GM12878 (cell line): ENCODE data around the gene IRS2. TPM values are rescaled to one million over a fixed set of nuclear protein-coding genes. Genes with fewer than 3 reads are reported as not detected.

Experiments
- ATAC-seq: fragments of 200-7000 bp; cut with Tn5 transposase; 3 replicates; pipeline ENCODE4 v1.9.1; 2020; ENCODE audit warnings: mild to moderate bottlenecking, moderate library complexity
- BruUV-seq: library from RNA; stranded (reverse); fragments of 400-500 nt; replicated peaks from 2 replicates; lab custom pipeline; 2021; lab: Mats Ljungman, UMichigan
- CTCF ChIA-PET: fragments of 300-600 bp; sonication (Branson Sonifier 250); formaldehyde crosslinking; extraction: SDS; loops from one replicate; lab custom pipeline; 2021; ENCODE audit warnings: inconsistent platforms; lab: Yijun Ruan, JAX
- POLR2A ChIA-PET: fragments of 350-600 bp; formaldehyde crosslinking; extraction: SDS; loops from one replicate; lab custom pipeline; 2021; ENCODE audit warnings: inconsistent platforms; lab: Charles Lee
- RAD21 ChIA-PET: fragments of 300-600 bp; sonication (Branson Sonifier 250); formaldehyde crosslinking; loops from one replicate; lab custom pipeline; 2023; ENCODE audit warnings: antibody characterized with exemption; ENCODE audit not compliant: unreplicated experiment; lab: Charles Lee
- SMC1A ChIA-PET: fragments of 300-600 bp; sonication (Branson Sonifier 250); formaldehyde crosslinking; loops from one replicate; lab custom pipeline; 2023; ENCODE audit not compliant: unreplicated experiment, uncharacterized antibody; lab: Charles Lee
- DNase-seq: peaks from one replicate; pipeline ENCODE4 v3.0.0-alpha.2; 2011; ENCODE audit warnings: low read depth, low spot score
- FAIRE-seq: peaks from 3 replicates; lab custom pipeline; 2011; peaks lifted over from hg19 to GRCh38; lab: Jason Lieb, UNC
- H2AFZ ChIP-seq: 2 replicates; pipeline ENCODE4 v1.6.0; 2011; ENCODE audit warnings: low read depth, low read length, control low read depth; ENCODE audit not compliant: control insufficient read depth
- H3K27ac ChIP-seq: 2 replicates; pipeline ENCODE4 v1.5.1; 2011; ENCODE audit warnings: control low read depth; ENCODE audit not compliant: control insufficient read depth, insufficient read depth
- H3K27me3 ChIP-seq, 2 experiments: replicated peaks in 1 of 2; 2 replicates each; pipeline versions ENCODE4 v1.6.0 to v1.6.1; 2011; ENCODE audit warnings: low read length in 1 of 2; ENCODE audit not compliant: control insufficient read depth in 2 of 2, insufficient read depth in 2 of 2
- H3K36me3 ChIP-seq, 2 experiments: 2 replicates each; pipeline ENCODE4 v1.5.1; 2011; ENCODE audit warnings: low read length in 1 of 2; ENCODE audit not compliant: control insufficient read depth in 2 of 2, insufficient read depth in 2 of 2
- H3K4me1 ChIP-seq: 2 replicates; pipeline ENCODE4 v1.6.1; 2011; ENCODE audit warnings: mild to moderate bottlenecking, low read length, moderate library complexity, mixed read lengths; ENCODE audit not compliant: control insufficient read depth, insufficient read depth
- H3K4me2 ChIP-seq: 2 replicates; pipeline ENCODE4 v1.6.0; 2011; ENCODE audit warnings: control low read depth; ENCODE audit not compliant: control insufficient read depth, insufficient read depth
- H3K4me3 ChIP-seq: fragments of 200-600 bp; sonication (generic); 2 replicates; pipeline ENCODE4 v1.5.1; 2016
- H3K79me2 ChIP-seq: 2 replicates; pipeline ENCODE4 v1.6.0; 2011; ENCODE audit warnings: low read length; ENCODE audit not compliant: control insufficient read depth, insufficient read depth
- H3K9ac ChIP-seq: 2 replicates; pipeline ENCODE4 v1.8.0; 2011; ENCODE audit warnings: low read length, control low read depth, mixed read lengths; ENCODE audit not compliant: control insufficient read depth, insufficient read depth
- H3K9me3 ChIP-seq: replicated peaks from 3 replicates; pipeline ENCODE4 v1.5.1; 2011; ENCODE audit warnings: mild to moderate bottlenecking, low read length; ENCODE audit not compliant: control insufficient read depth, insufficient read depth
- H4K20me1 ChIP-seq: 2 replicates; pipeline ENCODE4 v1.6.0; 2011; ENCODE audit not compliant: control insufficient read depth, insufficient read depth
- EP300 ChIP-seq, 2 experiments: fragments of 150-350 bp in 1 of 2; IDR thresholded peaks; 2 replicates each; pipeline ENCODE4 v1.6.1; 2011 to 2012; ENCODE audit warnings: low read depth in 2 of 2, low read length in 2 of 2, borderline replicate concordance in 1 of 2, improper control_type of control experiment in 1 of 2, inconsistent platforms in 1 of 2; ENCODE audit not compliant: control insufficient read depth in 1 of 2
- GABPA ChIP-seq: IDR thresholded peaks from 2 replicates; pipeline ENCODE4 v1.6.1; 2014; ENCODE audit warnings: antibody characterized with exemption, low read depth, mild to moderate bottlenecking, inconsistent platforms
- KAT2A ChIP-seq: conservative IDR thresholded peaks from 2 replicates; pipeline ENCODE4 v1.6.1; 2011; ENCODE audit warnings: low read depth, low read length; ENCODE audit not compliant: control insufficient read depth
- KLF5 ChIP-seq: fragments of 450-650 bp; IDR thresholded peaks from 2 replicates; pipeline ENCODE4 v1.6.1; 2014; ENCODE audit warnings: mild to moderate bottlenecking; ENCODE audit not compliant: partially characterized antibody
- MTA3 ChIP-seq: IDR thresholded peaks from 2 replicates; pipeline ENCODE4 v1.6.1; 2012; ENCODE audit warnings: low read length, inconsistent platforms, borderline replicate concordance
- SIN3A ChIP-seq: IDR thresholded peaks from 2 replicates; pipeline ENCODE4 v1.6.1; 2012; ENCODE audit warnings: low read depth, low read length, improper control_type of control experiment
- TARDBP ChIP-seq: IDR thresholded peaks from 2 replicates; pipeline ENCODE4 v1.6.1; 2016; ENCODE audit warnings: borderline replicate concordance
- ZNF207 ChIP-seq: fragments of 450-650 bp; IDR thresholded peaks from 2 replicates; pipeline ENCODE4 v1.6.1; 2014; ENCODE audit warnings: antibody characterized with exemption, mild to moderate bottlenecking, borderline replicate concordance
- ZNF24 ChIP-seq: fragments of 450-650 bp; IDR thresholded peaks from 2 replicates; pipeline ENCODE4 v1.6.1; 2017; ENCODE audit warnings: antibody characterized with exemption, mild to moderate bottlenecking
- WGBS: methylation state at CpG from one replicate; pipeline ENCODE4 v1.1.6; 2016; ENCODE audit warnings: low lambda C conversion rate; ENCODE audit not compliant: insufficient replicate concordance, insufficient coverage; ENCODE audit errors: missing lambda C conversion rate; 5-methylcytosine and 5-hydroxymethylcytosine counted together
- in situ Hi-C: fragments of 300-500 bp; cut with MboI; formaldehyde crosslinking; loops from 9 replicates; pipeline ENCODE4 v1.14.3; 2018; ENCODE audit warnings: mixed read lengths
- intact Hi-C: fragments of 100-400 bp; cut with micrococcal nuclease; formaldehyde crosslinking; loops from one replicate; pipeline ENCODE4 v1.14.2; 2022; ENCODE audit not compliant: unreplicated experiment
- polyA plus RNA-seq, 11 experiments: library from polyadenylated mRNA; depleted of rRNA in 4 of 11; unstranded in 6 of 11; stranded (reverse) in 5 of 11; fragments of >200 nt; fragmentation: Nextera tagmentation in 4 of 11; fragmentation: Illumina TruSeq in 1 of 11; extraction: Ambion mirVana in 4 of 11; extraction: Trizol in 1 of 11; gene quantifications; 1 replicate in 1 of 11; 2 replicates in 10 of 11; pipeline versions ENCODE4 v1.2.1 to v1.2.3, GENCODE V29; 2011 to 2016; ENCODE audit warnings: inconsistent platforms in 2 of 11, missing spikeins in 2 of 11, low read depth in 1 of 11
- total RNA-seq, 4 experiments: library from RNA; depleted of rRNA in 3 of 4; stranded (reverse); fragments of >200 nt in 3 of 4; fragmentation: Illumina TruSeq in 1 of 4; extraction: Trizol in 1 of 4; gene quantifications; 2 replicates each; pipeline versions ENCODE4 v1.2.1 to v1.2.3, GENCODE V29; 2013 to 2021
- TF ChIP-seq, protein P1 (sequence below): fragments of 450-650 bp; formaldehyde crosslinking; IDR thresholded peaks from 2 replicates; pipeline ENCODE4 v1.4.0; 2020; ENCODE audit warnings: mild to moderate bottlenecking, moderate library complexity
- TF ChIP-seq, protein P2 (sequence below), 3 experiments: IDR thresholded peaks in 2 of 3; conservative IDR thresholded peaks in 1 of 3; 2 replicates each; pipeline ENCODE4 v1.5.1; 2011; ENCODE audit warnings: low read depth in 3 of 3, low read length in 3 of 3, mild to moderate bottlenecking in 3 of 3, control low read depth in 2 of 3, moderate library complexity in 2 of 3, inconsistent platforms in 1 of 3, mixed read lengths in 1 of 3; ENCODE audit not compliant: control insufficient read depth in 2 of 3, insufficient read depth in 1 of 3; ENCODE audit errors: extremely low read depth in 1 of 3

IRS2 gene
- total and polyA plus RNA-seq, 10 of the 15 experiments (the other 5 are each of a cell fraction or from before 2014, with no cell fraction given) = 0.01 to 0.31 (median 0.07) TPM; not detected in 6

DNA sequence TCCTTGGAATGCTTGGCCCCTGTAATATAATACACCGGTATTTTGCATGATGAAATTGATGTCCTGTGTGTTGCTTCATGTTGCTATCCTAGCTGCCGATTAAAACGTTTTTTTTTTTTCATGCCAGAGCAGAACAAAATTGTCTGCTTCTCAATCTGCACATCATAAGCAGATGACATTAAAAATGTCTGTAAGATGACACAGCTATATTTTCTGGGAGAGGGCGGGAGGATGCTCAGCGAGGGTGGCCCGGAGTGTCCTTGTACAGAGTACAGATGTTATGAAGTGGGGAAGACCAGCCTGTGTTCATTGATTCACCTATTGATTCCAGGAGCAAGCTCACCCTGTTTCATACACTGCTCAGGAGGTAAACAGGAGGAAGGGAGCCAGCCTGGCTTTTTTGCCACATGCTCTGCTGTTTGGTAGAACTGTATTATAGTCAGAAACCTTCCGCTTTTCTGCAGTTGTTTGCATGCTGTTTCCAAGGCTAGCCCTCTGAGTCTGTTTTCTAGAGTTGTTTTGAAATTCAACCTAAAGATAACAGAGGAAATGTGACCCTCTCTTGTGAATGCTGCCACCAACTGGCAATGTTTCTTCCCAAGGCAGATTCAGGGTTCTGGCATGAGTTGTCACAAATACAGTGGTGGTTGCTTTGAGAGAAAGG, 4.7 kb upstream of the IRS2 start (continued):
- TF ChIP-seq, protein P1, sequence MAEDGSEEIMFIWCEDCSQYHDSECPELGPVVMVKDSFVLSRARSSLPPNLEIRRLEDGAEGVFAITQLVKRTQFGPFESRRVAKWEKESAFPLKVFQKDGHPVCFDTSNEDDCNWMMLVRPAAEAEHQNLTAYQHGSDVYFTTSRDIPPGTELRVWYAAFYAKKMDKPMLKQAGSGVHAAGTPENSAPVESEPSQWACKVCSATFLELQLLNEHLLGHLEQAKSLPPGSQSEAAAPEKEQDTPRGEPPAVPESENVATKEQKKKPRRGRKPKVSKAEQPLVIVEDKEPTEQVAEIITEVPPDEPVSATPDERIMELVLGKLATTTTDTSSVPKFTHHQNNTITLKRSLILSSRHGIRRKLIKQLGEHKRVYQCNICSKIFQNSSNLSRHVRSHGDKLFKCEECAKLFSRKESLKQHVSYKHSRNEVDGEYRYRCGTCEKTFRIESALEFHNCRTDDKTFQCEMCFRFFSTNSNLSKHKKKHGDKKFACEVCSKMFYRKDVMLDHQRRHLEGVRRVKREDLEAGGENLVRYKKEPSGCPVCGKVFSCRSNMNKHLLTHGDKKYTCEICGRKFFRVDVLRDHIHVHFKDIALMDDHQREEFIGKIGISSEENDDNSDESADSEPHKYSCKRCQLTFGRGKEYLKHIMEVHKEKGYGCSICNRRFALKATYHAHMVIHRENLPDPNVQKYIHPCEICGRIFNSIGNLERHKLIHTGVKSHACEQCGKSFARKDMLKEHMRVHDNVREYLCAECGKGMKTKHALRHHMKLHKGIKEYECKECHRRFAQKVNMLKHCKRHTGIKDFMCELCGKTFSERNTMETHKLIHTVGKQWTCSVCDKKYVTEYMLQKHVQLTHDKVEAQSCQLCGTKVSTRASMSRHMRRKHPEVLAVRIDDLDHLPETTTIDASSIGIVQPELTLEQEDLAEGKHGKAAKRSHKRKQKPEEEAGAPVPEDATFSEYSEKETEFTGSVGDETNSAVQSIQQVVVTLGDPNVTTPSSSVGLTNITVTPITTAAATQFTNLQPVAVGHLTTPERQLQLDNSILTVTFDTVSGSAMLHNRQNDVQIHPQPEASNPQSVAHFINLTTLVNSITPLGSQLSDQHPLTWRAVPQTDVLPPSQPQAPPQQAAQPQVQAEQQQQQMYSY = no peak

DNA sequence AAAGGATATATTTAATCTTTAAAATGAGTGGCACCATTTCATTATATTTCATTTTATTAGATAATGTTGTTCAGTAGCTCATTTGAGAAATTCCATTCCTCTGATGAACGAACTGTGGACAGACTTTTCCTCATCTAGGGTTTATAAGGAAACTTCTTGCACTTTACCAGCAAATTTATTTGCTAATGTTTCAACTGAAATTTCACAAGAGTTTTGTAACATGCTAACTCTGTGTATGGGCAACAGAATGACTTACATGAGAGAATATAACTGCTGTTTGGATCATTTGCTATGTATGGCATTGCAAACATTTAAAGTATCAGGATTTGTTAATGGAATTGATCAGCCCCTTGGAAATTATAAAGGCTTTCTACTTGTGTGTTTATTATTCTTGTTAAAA, 3.7 kb upstream of the IRS2 start:
- TF ChIP-seq TARDBP (no peak), GABPA (no peak), SIN3A (no peak), ZNF207 (no peak), EP300 (IDR thresholded peaks at IDR 0.05; ENCODE audit: borderline replicate concordance in 1 of 2, control insufficient read depth in 1 of 2, low read depth in 2 of 2, low read length in 2 of 2) (no peak), ZNF24 (no peak), KLF5 (no peak), MTA3 (no peak), KAT2A (no peak)
- TF ChIP-seq, protein P2, sequence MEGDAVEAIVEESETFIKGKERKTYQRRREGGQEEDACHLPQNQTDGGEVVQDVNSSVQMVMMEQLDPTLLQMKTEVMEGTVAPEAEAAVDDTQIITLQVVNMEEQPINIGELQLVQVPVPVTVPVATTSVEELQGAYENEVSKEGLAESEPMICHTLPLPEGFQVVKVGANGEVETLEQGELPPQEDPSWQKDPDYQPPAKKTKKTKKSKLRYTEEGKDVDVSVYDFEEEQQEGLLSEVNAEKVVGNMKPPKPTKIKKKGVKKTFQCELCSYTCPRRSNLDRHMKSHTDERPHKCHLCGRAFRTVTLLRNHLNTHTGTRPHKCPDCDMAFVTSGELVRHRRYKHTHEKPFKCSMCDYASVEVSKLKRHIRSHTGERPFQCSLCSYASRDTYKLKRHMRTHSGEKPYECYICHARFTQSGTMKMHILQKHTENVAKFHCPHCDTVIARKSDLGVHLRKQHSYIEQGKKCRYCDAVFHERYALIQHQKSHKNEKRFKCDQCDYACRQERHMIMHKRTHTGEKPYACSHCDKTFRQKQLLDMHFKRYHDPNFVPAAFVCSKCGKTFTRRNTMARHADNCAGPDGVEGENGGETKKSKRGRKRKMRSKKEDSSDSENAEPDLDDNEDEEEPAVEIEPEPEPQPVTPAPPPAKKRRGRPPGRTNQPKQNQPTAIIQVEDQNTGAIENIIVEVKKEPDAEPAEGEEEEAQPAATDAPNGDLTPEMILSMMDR (IDR thresholded peaks at IDR 0.05 in 2 of 3, conservative IDR thresholded peaks at IDR 0.05 in 1 of 3; ENCODE audit: control insufficient read depth in 2 of 3, extremely low read depth in 1 of 3, insufficient read depth in 1 of 3, low read depth in 3 of 3, low read length in 3 of 3) = no peak
- SMC1A ChIA-PET = interaction anchor here (0.9 to 1.0 kb wide), 2 partner anchors 105 to 830 kb away, joined by 3 to 4 read pairs; no protein-coding TSS in a partner anchor
- Histone ChIP-seq H3K4me3 (no peak overlapping the region), H3K9ac (no peak overlapping the region), H3K4me1 (no peaks in the 10 kb centered on the region), H3K27me3 (peaks cover 1 to 3% of the 10 kb centered on the region in 2 experiments; a peak in 3 of 4 replicates), H3K36me3 (no peaks in the 10 kb centered on the region), H3K4me2 (no peak overlapping the region), H4K20me1 (no peaks in the 10 kb centered on the region), H3K9me3 (no peaks in the 10 kb centered on the region; the same call in 2 of the 3 replicates), H3K27ac (no peak overlapping the region), H3K79me2 (no peaks in the 10 kb centered on the region), H2AFZ (no peak overlapping the region)
- BruUV-seq = no TSS peak
- CTCF ChIA-PET = interaction anchor here (0.9 to 2.3 kb wide), 5 partner anchors 242 to 829 kb away, joined by 3 to 10 read pairs (median 3); no protein-coding TSS in a partner anchor
- no peak for DNase-seq
- RAD21 ChIA-PET = interaction anchor here (1.5 kb wide), 1 partner anchor 627 kb away, joined by 3 read pairs; no protein-coding TSS in a partner anchor
- intact Hi-C loops = loop anchor here (2.0 to 10.0 kb wide), 3 partner anchors 325 to 829 kb away; no protein-coding TSS in a partner anchor
- in situ Hi-C loops = no loop called here
- WGBS = 0% methylated on average over 1 of the region's 1 CpG
- no peak for FAIRE-seq
- no peak for ATAC-seq
- POLR2A ChIA-PET = no interaction called here
